HepG2 (cell line): ENCODE data around the gene FOCAD. TPM values are rescaled to one million over a fixed set of nuclear protein-coding genes. Genes with fewer than 3 reads are reported as not detected.

Experiments used
- ATAC-seq: fragments of 200-7000 bp; cut with Tn5 transposase; 3 replicates; pipeline ENCODE4 v1.9.1; 2020; ENCODE audit warnings: mild to moderate bottlenecking, moderate library complexity
- BruUV-seq: library from RNA; stranded (reverse); fragments of 400-500 nt; replicated peaks from 2 replicates; lab custom pipeline; 2021; lab: Mats Ljungman, UMichigan
- CTCF ChIA-PET: fragments of 300-600 bp; formaldehyde crosslinking; extraction: SDS; loops from one replicate; lab custom pipeline; 2021; ENCODE audit warnings: low total read pairs, inconsistent platforms, low intra/inter-chr PET ratio; lab: Yijun Ruan, JAX
- POLR2A ChIA-PET: fragments of 350-600 bp; sonication (Branson Sonifier 250); formaldehyde crosslinking; loops from one replicate; lab custom pipeline; 2020; ENCODE audit warnings: antibody characterized with exemption, inconsistent platforms; lab: Yijun Ruan, JAX
- DNase-seq: peaks from one replicate; pipeline ENCODE4 v3.0.0-alpha.2; 2015; ENCODE audit warnings: low spot score
- FAIRE-seq: peaks from 3 replicates; lab custom pipeline; 2011; peaks lifted over from hg19 to GRCh38; lab: Jason Lieb, UNC
- H2AFZ ChIP-seq: one replicate; pipeline ENCODE4 v1.6.1; 2011; ENCODE audit warnings: low read length, inconsistent platforms
- H3K27ac ChIP-seq: fragments of 300-600 bp; 3 replicates; pipeline ENCODE4 v1.8.0; 2011; ENCODE audit warnings: mixed run types, mild to moderate bottlenecking, mixed read lengths, low read length, inconsistent platforms; ENCODE audit not compliant: insufficient read depth; ENCODE audit errors: extremely low read length
- H3K27me3 ChIP-seq, 2 experiments: fragments of 200-600 bp in 1 of 2; 2 replicates in 1 of 2; 3 replicates in 1 of 2; pipeline versions ENCODE4 v1.6.0 to v1.8.0; 2011; ENCODE audit warnings: low read length in 2 of 2, mild to moderate bottlenecking in 2 of 2, moderate library complexity in 2 of 2, inconsistent platforms in 1 of 2; ENCODE audit not compliant: insufficient read depth in 2 of 2, control insufficient read depth in 1 of 2
- H3K36me3 ChIP-seq, 2 experiments: fragments of 200-600 bp in 1 of 2; replicated peaks in 1 of 2; 2 replicates in 1 of 2; 3 replicates in 1 of 2; pipeline versions ENCODE4 v1.5.1 to v1.8.0; 2011; ENCODE audit warnings: low read length in 2 of 2, inconsistent platforms in 1 of 2; ENCODE audit not compliant: insufficient read depth in 2 of 2, control insufficient read depth in 1 of 2
- H3K4me1 ChIP-seq: 2 replicates; pipeline ENCODE4 v1.5.1; 2012; ENCODE audit warnings: low read length, inconsistent platforms; ENCODE audit not compliant: insufficient read depth
- H3K4me2 ChIP-seq: 2 replicates; pipeline ENCODE4 v1.6.0; 2011; ENCODE audit warnings: low read depth, low read length, inconsistent platforms
- H3K4me3 ChIP-seq, 3 experiments: fragments of 200-600 bp in 1 of 3; sonication (generic), shearing (Covaris generic) in 1 of 3; replicated peaks in 1 of 3; 2 replicates each; pipeline ENCODE4 v1.5.1; 2011 to 2016; ENCODE audit warnings: low read length in 3 of 3, inconsistent platforms in 2 of 3, low read depth in 2 of 3, mild to moderate bottlenecking in 2 of 3, control low read depth in 1 of 3, mixed read lengths in 1 of 3; ENCODE audit not compliant: insufficient read depth in 1 of 3
- H3K79me2 ChIP-seq: one replicate; pipeline ENCODE4 v1.6.1; 2011; ENCODE audit warnings: low read length, inconsistent platforms; ENCODE audit not compliant: insufficient read depth
- H3K9ac ChIP-seq: 2 replicates; pipeline ENCODE4 v1.6.0; 2011; ENCODE audit warnings: mild to moderate bottlenecking, low read depth, low read length, inconsistent platforms; ENCODE audit not compliant: insufficient read depth
- H3K9me3 ChIP-seq: 2 replicates; pipeline ENCODE4 v1.5.1; 2012; ENCODE audit warnings: mild to moderate bottlenecking, low read length
- H4K20me1 ChIP-seq: 2 replicates; pipeline ENCODE4 v1.6.0; 2011; ENCODE audit warnings: inconsistent platforms, mild to moderate bottlenecking, low read length, moderate library complexity; ENCODE audit not compliant: insufficient read depth
- ATF3 ChIP-seq: sonication (generic); formaldehyde crosslinking; IDR thresholded peaks from 2 replicates; pipeline ENCODE4 v1.4.0; 2020; ENCODE audit warnings: missing genetic modification reagents
- KMT2B ChIP-seq: IDR thresholded peaks from 2 replicates; pipeline ENCODE4 v1.6.1; 2016; ENCODE audit warnings: missing genetic modification reagents, missing compliant biosample characterization
- MAFF ChIP-seq: IDR thresholded peaks from 2 replicates; pipeline ENCODE4 v1.6.1; 2011; ENCODE audit warnings: low read depth, low read length, improper control_type of control experiment
- SIN3B ChIP-seq: fragments of 150-350 bp; IDR thresholded peaks from 2 replicates; pipeline ENCODE4 v1.6.1; 2014; ENCODE audit warnings: low read length
- TEAD3 ChIP-seq: optimal IDR thresholded peaks from 2 replicates; pipeline ENCODE3; 2016; ENCODE audit warnings: borderline replicate concordance
- ZBTB10 ChIP-seq: sonication (generic); formaldehyde crosslinking; IDR thresholded peaks from 2 replicates; pipeline ENCODE4 v1.4.0; 2020; ENCODE audit warnings: missing genetic modification reagents, borderline replicate concordance
- ZBTB49 ChIP-seq: sonication (generic); formaldehyde crosslinking; IDR thresholded peaks from 2 replicates; pipeline ENCODE4 v1.4.0; 2020; ENCODE audit warnings: missing genetic modification reagents, borderline replicate concordance
- ZNF136 ChIP-seq: sonication (generic); formaldehyde crosslinking; IDR thresholded peaks from 2 replicates; pipeline ENCODE4 v1.8.1; 2022; ENCODE audit warnings: low read depth, mild to moderate bottlenecking, moderate library complexity, missing genetic modification reagents
- ZNF354B ChIP-seq: sonication (generic); formaldehyde crosslinking; IDR thresholded peaks from 2 replicates; pipeline ENCODE4 v1.8.0; 2022; ENCODE audit warnings: mild to moderate bottlenecking, missing genetic modification reagents
- ZNF512B ChIP-seq: sonication (generic); formaldehyde crosslinking; IDR thresholded peaks from 2 replicates; pipeline ENCODE4 v1.5.1; 2020; ENCODE audit warnings: missing genetic modification reagents, mild to moderate bottlenecking, borderline replicate concordance
- ZNF7 ChIP-seq: IDR thresholded peaks from 2 replicates; pipeline ENCODE4 v1.6.1; 2016; ENCODE audit warnings: missing biosample characterization, missing genetic modification reagents
- WGBS: methylation state at CpG from one replicate; pipeline ENCODE4 v1.1.6; 2017; ENCODE audit warnings: low lambda C conversion rate; 5-methylcytosine and 5-hydroxymethylcytosine counted together
- in situ Hi-C: cut with HindIII; loops from 2 replicates; pipeline ENCODE4 v1.10.0; 2017; ENCODE audit warnings: low pct_unique_long_range_greater_than_20kb; ENCODE audit not compliant: extremely low pct_ligation_motif_present
- intact Hi-C: fragments of 100-400 bp; cut with micrococcal nuclease; formaldehyde crosslinking; loops from one replicate; pipeline ENCODE4 v1.10.0; 2022; ENCODE audit not compliant: unreplicated experiment
- polyA plus RNA-seq, 8 experiments: library from polyadenylated mRNA; depleted of rRNA in 3 of 8; stranded (reverse) in 7 of 8; unstranded in 1 of 8; fragments of >200 nt; fragmentation: Illumina TruSeq in 4 of 8; extraction: Trizol in 4 of 8; gene quantifications; 2 replicates each; pipeline versions ENCODE4 v1.2.1 to v1.2.3, GENCODE V29; 2011 to 2016; ENCODE audit warnings: low read depth in 4 of 8, missing spikeins in 1 of 8, mixed read lengths in 1 of 8; ENCODE audit not compliant: insufficient read depth in 1 of 8
- total RNA-seq, 5 experiments: library from RNA; depleted of rRNA; stranded (reverse); fragments of >200 nt; fragmentation: Illumina TruSeq; extraction: Trizol; gene quantifications; 2 replicates each; pipeline ENCODE4 v1.2.3, GENCODE V29; 2016; ENCODE audit warnings: low read depth in 1 of 5

FOCAD gene
- total and polyA plus RNA-seq, 2 of the 13 experiments (the other 11 are each of a cell fraction or from before 2014, with no cell fraction given) = 18.0 to 31.1 TPM

GRCh38 chr9:20749496-20750198, 65.6 kb downstream of the FOCAD start:
- H3K79me2 ChIP-seq = no peaks in the 10 kb centered on the region
- no peak overlapping the region for H3K9ac ChIP-seq
- intact Hi-C loops = loop anchor here (5.0 kb wide), 1 partner anchor 632 kb away; no protein-coding TSS in a partner anchor
- no peak overlapping the region for H2AFZ ChIP-seq
- no peak overlapping the region for H3K4me2 ChIP-seq
- ATAC-seq (no peak), FAIRE-seq (no peak), DNase-seq (no peak)
- no peaks in the 10 kb centered on the region for H3K27me3 ChIP-seq
- H4K20me1 ChIP-seq = no peaks in the 10 kb centered on the region
- CTCF ChIA-PET = no interaction called here
- H3K9me3 ChIP-seq = no peaks in the 10 kb centered on the region
- H3K4me3 ChIP-seq = no peak overlapping the region
- H3K36me3 ChIP-seq = peaks cover 0 to 2% of the 10 kb centered on the region in 2 experiments; a peak in 1 of 5 replicates
- in situ Hi-C loops = no loop called here
- 100% methylated on average over 1 of the region's 1 CpG for WGBS
- H3K4me1 ChIP-seq = no peaks in the 10 kb centered on the region
- BruUV-seq = no TSS peak
- H3K27ac ChIP-seq = no peak overlapping the region
- POLR2A ChIA-PET = no interaction called here
- no peak for TF ChIP-seq ZNF136 (CRISPR knock-in tag)
- TF ChIP-seq ZNF7 (CRISPR knock-in tag) = no peak
- TF ChIP-seq ZBTB10 (CRISPR knock-in tag) = no peak
- TF ChIP-seq ZNF512B = no peak
- TF ChIP-seq ATF3 = no peak
- no peak for TF ChIP-seq SIN3B
- TF ChIP-seq TEAD3 (CRISPR knock-in tag) = no peak
- TF ChIP-seq ZNF354B (CRISPR knock-in tag) = no peak
- TF ChIP-seq MAFF = no peak
- TF ChIP-seq KMT2B (CRISPR knock-in tag) = no peak
- TF ChIP-seq ZBTB49 (CRISPR knock-in tag) = no peak
